Left renal pelvis (tissue), 4 donors: Measurements from ENCODE around the gene PICALM. TPM values are rescaled to one million over a fixed set of nuclear protein-coding genes. Genes with fewer than 3 reads are reported as not detected.

Source experiments
- DNase-seq, 4 donors: peaks; one replicate each; pipeline ENCODE4 v3.0.0-alpha.2; 2013; ENCODE audit warnings: low read depth in 4 of 4, low spot score in 3 of 4
- polyA plus RNA-seq, 4 donors: library from polyadenylated mRNA; unstranded; fragments of 120-200 nt; gene quantifications; one replicate each; pipeline ENCODE4 v1.2.1, GENCODE V29; 2013; ENCODE audit not compliant: insufficient read length in 4 of 4

The PICALM gene
- polyA plus RNA-seq, 4 donors, result 173 to 289 (median 260) TPM

- DNase-seq, result no peak
Measured at GRCh38 chr11:86081455-86081854, 12.6 kb upstream of the PICALM start.

- no peak for DNase-seq
Measured at GRCh38 chr11:86079421-86079820, 10.5 kb upstream of the PICALM start.

GRCh38 chr11:86073948-86074347 lies 5.1 kb upstream of the PICALM start:
- DNase-seq, result no peak

- DNase-seq, result no peak
Measured at GRCh38 chr11:86072211-86072610, 3.3 kb upstream of the PICALM start.

GRCh38 chr11:86070142-86071056 lies 1.5 kb upstream of the PICALM start:
- DNase-seq, result no peak

GRCh38 chr11:86069408-86070101 lies 671 bp upstream of the PICALM start:
- DNase-seq, result peak; percentile 44 to 62 (median 52)

- DNase-seq, result peak; percentile 22 to 58 (median 27)
Measured at GRCh38 chr11:86068138-86068871, 579 bp downstream of the PICALM start.

- peak in 2 of 4 donors; percentile 26 to 27 for DNase-seq
Measured at GRCh38 chr11:86067851-86068137, 1.1 kb downstream of the PICALM start.

- DNase-seq, result peak; percentile 17 to 41 (median 28)
Measured at GRCh38 chr11:86067009-86067850, 1.7 kb downstream of the PICALM start.

- peak in 1 of 4 donors; percentile 33 for DNase-seq
Measured at GRCh38 chr11:86066657-86067008, 2.3 kb downstream of the PICALM start.

GRCh38 chr11:86066033-86066432 lies 2.9 kb downstream of the PICALM start:
- DNase-seq, result no peak

GRCh38 chr11:86064220-86064803 lies 4.6 kb downstream of the PICALM start:
- no peak for DNase-seq

- DNase-seq, result no peak
Measured at GRCh38 chr11:86063536-86063935, 5.3 kb downstream of the PICALM start.

GRCh38 chr11:86062719-86063118 lies 6.2 kb downstream of the PICALM start:
- no peak for DNase-seq

- DNase-seq, result no peak
Measured at GRCh38 chr11:86061483-86062205, 7.2 kb downstream of the PICALM start.

GRCh38 chr11:86060544-86060943 lies 8.3 kb downstream of the PICALM start:
- DNase-seq, result no peak

GRCh38 chr11:86058360-86058759 lies 10.5 kb downstream of the PICALM start:
- no peak for DNase-seq

- no peak for DNase-seq
Measured at GRCh38 chr11:86056351-86056854, 12.5 kb downstream of the PICALM start.
